Suprapubic skin (tissue), 3 donors: Measurements from ENCODE around the gene RGS11.

Experiments
- CTCF ChIP-seq, 2 donors: fragments of 200-600 bp in 1 of 2; fragments of 450-650 bp in 1 of 2; sonication (generic) in 1 of 2; IDR thresholded peaks; one replicate each; pipeline ENCODE4 v1.5.1; 2016 to 2019; ENCODE audit warnings: antibody characterized with exemption in 2 of 2, mild to moderate bottlenecking in 1 of 2, moderate library complexity in 1 of 2
- EP300 ChIP-seq: sonication (generic); formaldehyde crosslinking; IDR thresholded peaks from one replicate; pipeline ENCODE4 v1.6.1; 2017; ENCODE audit warnings: antibody characterized with exemption

GRCh38 chr16:284204-285120 is 8.7 kb upstream of the RGS11 start:
- TF ChIP-seq CTCF (IDR thresholded peaks at IDR 0.05) (no peak), EP300 (no peak)
